SW 1271 (cell line): ENCODE data around the gene HCST.
A peak's percentile ranks its signal among the peaks of the same experiment; 100 is the strongest.
"Not testable (repeated sequence)": the region's sequence is repeated elsewhere in the genome, so short reads cannot be mapped to it uniquely, and the experiment has no call there.

ENCODE experiments used
- DNase-seq, 2 experiments: peaks; one replicate each; lab custom pipeline; 2025; lab: John Stamatoyannopoulos, UW

Gene HCST

GRCh38 chr19:35904311-35905068 lies 2.2 kb downstream of the HCST start:
- no peak for DNase-seq

- no peak for DNase-seq
These were observed 2.9 kb downstream of the HCST start for GRCh38 chr19:35905178-35905727.

DNA sequence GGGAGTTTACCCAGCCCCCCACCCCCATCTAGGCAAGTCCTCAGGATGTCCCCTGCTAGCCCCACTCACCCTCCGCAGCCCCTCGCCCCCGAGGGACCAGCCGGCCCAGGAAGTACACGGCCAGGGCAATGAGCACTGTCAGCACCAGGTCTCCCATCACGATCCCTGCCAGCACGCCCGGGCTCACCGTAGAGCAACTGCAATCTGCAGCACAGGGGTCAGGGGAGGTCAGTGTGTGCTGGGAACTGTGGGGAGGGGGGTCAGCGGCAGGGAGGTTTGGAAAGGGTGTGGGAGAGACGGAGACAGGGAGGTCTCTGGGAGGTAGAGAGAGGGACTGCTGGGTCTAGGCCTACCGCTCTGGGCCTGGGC lies 5.0 kb downstream of the HCST start:
- DNase-seq: no peak

GRCh38 chr19:35908010-35908441 lies 5.7 kb downstream of the HCST start, which contains the start of gene TYROBP:
TYROBP (minus strand) TSS chr19:35908295; CDS start chr19:35908228, 67 bp downstream.
- DNase-seq: no peak

DNA sequence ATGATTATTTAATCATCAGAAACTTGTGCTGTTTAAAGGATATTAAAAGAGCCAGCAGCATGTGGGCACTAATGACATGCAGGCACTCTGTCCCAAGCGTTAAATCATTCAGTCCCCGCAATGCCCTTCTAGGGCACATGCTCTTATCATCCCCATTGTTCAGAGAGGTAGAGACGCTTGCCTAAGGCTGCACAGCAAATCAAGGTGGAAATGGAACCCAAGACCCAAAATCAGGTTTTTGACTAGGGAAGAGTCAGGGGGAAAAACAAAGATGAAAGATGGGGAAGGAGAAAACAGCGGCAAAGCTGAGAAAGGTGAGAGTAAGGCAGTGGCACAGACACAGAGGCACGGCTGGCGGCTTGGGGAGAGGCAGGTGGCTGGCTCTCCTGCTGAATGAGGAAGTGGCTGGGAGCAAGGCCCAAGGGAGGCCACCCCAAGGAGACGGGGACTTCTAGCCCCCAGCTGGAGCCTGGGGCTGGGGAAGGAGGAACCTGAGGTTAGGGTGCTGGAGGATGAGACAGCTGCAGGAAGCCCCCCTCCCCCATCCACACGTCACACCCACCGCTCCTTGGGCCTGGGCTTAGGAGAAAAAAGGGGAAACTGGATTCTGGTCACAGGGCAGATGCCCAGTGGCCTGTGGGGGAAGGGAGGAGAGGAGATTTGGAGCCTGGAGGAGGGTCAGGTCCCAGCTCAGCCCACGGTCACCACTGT lies 6.8 kb downstream of the HCST start:
- DNase-seq: no peak

- DNase-seq: no peak
These were observed 7.3 kb downstream of the HCST start for GRCh38 chr19:35909684-35910035.

- DNase-seq: not testable (repeated sequence)
These were observed 8.0 kb downstream of the HCST start for GRCh38 chr19:35910355-35910754.

DNA sequence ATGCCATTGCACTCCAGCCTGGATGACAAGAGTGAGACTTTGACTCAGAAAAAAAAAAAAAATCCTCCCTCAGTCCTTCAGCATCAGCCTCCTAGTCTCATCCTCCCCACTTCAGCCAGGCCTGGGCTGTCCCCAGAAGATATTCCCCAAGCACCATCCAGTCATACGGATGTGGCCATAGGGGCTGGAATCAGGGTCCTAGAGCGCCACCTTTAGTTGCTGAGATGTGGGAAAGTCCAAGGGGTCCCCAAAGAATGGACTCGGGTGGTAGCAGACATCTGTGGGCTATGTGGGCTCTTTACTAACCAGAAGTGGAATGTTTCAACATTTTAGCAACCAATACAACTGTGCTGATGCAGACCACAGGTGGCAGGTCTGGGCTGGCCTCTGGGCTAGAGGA lies 8.8 kb downstream of the HCST start:
- no peak for DNase-seq

GRCh38 chr19:35911790-35912189 lies 9.5 kb downstream of the HCST start:
- DNase-seq: no peak

- no peak for DNase-seq
These were observed 11.3 kb downstream of the HCST start for GRCh38 chr19:35913589-35913988.

GRCh38 chr19:35915443-35915842 lies 13.1 kb downstream of the HCST start:
- DNase-seq: no peak

DNA sequence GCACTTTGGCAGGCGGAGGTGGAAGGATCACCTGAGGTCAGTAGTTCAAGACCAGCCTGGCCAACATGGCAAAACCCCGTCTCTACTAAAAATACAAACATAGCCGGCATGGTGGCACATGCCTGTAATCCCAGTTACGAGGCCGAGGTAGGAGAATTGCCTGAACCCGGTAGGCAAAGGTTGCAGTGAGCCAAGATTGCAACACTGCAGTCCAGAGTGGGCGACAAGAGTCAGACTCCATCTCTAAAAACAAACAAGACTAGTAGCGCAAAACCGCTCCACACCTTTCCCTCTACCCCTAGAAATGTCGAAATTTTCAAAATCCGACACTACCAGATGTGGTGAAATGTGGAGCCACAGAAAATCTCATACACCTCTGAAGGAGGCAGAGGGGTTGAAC lies 17.0 kb downstream of the HCST start:
- DNase-seq: no peak

DNA sequence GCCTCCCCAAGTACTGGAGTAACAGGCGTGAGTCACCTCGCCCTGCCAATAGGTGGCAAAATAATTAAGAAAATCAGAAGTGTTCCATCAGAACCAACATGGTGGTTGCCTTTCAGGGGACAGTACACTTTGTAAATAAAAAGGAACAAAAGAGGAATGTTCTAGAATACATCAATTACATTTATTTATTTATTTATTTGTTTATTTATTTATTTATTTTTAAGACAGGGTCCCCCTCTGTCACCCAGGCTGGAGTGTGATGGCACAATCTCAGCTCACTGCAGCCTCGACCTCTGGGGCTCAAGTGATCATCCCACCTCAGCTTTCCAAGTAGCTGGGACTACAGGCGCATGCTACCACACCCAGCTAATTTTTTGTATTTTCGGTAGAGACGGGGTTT lies 18.7 kb downstream of the HCST start:
- no peak for DNase-seq

DNA sequence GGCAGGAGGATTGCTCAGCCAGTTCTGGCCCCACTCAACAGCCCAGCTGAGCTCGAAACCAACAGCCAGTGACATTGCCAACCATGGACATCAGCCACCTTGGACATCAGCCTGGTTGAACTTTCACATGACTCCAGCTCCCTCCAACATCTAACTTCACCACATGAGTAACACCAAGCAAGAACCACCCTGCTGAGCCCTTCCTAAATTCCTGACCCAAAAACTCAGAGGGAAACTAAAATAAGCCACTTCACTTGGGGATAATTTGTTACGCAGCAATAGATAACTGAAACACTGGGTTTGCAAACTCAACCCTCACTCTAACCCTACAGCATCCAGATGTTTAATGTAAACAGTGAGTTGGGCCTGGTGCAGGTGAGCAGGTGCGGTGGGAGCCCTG lies 23.2 kb downstream of the HCST start:
- no peak for DNase-seq

DNA sequence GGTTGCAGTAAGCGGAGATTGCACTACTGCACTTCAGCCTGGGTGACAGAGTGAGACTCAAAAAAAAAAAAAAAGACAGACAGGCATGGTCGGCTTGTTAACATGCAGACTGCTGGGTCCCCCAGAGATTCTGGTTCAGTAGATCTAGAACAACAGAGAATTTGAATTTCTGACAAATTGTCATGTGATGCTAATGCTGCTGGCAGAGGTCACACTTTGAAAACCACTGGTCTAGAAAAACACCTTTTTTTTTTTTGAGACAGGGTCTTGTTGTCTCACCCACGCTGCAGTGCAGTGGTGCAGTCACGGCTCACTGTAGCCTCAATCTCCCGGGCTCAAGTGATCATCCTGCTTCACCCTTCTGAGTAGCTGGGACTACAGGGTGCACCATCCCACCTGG lies 26.2 kb downstream of the HCST start:
- no peak for DNase-seq

- DNase-seq: no peak
These were observed 27.5 kb downstream of the HCST start for GRCh38 chr19:35929876-35930275.

- DNase-seq: peak; percentile 92 to 97
These were observed 29.0 kb downstream of the HCST start for GRCh38 chr19:35931161-35931873.

- DNase-seq: no peak
These were observed 29.5 kb downstream of the HCST start for GRCh38 chr19:35931874-35932202.

DNA sequence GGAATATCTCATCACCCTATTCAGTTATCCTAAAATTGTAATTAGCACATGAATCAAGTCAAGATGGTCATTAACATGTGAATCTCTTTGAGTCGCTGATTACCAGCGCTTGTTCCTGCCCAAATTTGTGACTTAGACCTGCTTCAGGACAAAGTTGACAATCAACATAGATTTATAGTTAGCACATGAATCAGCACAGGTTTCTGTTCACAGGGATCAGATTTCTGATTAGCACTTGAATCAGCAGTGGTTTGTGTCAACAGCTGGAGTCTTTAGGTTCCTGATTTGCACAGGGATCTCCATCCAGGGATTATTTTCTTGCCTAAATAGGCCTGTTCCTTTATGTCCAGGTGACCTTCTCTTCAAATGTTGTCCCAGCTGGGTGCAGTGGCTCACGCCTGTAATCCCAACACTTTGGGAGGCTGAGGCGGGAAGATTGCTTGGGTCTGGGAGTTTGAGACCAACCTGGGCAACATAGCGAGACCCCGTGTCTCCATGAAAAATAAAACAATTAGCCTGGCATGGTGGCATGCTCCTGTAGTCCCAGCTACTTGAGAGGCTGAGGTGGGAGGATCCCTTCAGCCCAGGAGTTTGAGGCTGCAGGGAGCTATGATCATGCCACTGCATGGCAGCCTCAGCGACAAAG lies 30.1 kb downstream of the HCST start:
- DNase-seq: no peak

DNA sequence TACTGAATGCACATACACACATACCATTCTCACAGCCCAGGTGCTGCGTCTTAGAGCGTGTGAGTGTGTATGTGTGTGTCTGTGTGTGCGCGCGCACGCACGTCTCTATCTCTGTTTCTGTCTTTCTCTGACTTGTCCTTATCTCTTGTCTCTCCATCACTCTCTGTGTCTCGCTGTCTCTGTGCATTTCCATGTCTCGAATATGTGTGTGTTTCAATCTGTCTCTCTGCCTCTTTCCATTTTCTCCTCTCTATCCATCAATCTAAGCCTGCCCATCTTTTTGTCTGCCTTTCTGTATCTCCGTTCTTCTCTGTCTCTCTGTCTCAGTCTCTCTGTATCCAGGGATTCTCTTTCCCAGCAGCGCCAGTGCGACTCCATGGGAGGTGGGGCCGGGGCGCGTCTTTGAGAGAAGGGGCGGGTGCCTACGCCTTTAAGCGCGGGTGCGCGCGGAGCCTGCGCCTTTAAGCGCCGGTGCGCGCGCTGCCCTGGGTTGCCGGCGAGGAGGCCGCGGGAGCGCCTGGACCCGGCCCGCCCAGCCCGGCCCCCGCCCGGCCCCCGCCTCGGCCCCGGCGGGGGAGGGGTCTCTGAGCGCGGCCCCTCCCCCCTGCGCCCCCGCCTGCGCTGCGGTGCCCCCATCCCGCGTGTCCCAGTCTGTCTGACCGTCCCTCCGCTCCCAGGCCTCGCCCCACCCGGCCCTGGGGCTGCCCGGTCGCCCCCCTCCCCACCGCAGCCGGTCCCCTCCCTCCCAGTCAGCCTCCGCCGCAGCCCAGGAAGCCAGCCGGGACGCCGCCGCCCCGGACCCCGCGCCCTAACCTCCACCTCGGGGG lies 33.8 kb downstream of the HCST start, which contains the start of gene LRFN3:
Gene LRFN3, plus strand, starts transcription at position 464 of the 827 bp plus-strand sequence. CDS start 3,052 bp downstream, outside the sequence.
- DNase-seq: peak in 1 of 2 experiments; percentile 56

GRCh38 chr19:35936738-35937268 lies 34.5 kb downstream of the HCST start:
- DNase-seq: no peak
